Parathyroid adenoma (tissue), 2 donors: ENCODE data around the gene NEGR1.

Experiments
- H2AFZ ChIP-seq: fragments of 300-600 bp; sonication (generic); one replicate; pipeline ENCODE4 v1.7.0; 2017; ENCODE audit warnings: antibody characterized with exemption, mild to moderate bottlenecking
- H3K27ac ChIP-seq: fragments of 300-600 bp; sonication (generic); one replicate; pipeline ENCODE4 v1.7.0; 2017
- H3K27me3 ChIP-seq: fragments of 300-600 bp; sonication (generic); one replicate; pipeline ENCODE4 v1.7.0; 2017; ENCODE audit warnings: low read length; ENCODE audit not compliant: control insufficient read depth, insufficient read depth
- H3K36me3 ChIP-seq: fragments of 300-600 bp; sonication (generic); one replicate; pipeline ENCODE4 v1.7.0; 2017; ENCODE audit warnings: low read length; ENCODE audit not compliant: control insufficient read depth, insufficient read depth
- H3K4me1 ChIP-seq: fragments of 300-600 bp; sonication (generic); one replicate; pipeline ENCODE4 v1.7.0; 2017; ENCODE audit warnings: control low read depth
- H3K4me2 ChIP-seq: fragments of 300-600 bp; sonication (generic); one replicate; pipeline ENCODE4 v1.7.0; 2017; ENCODE audit warnings: low read length
- H3K4me3 ChIP-seq: fragments of 300-600 bp; sonication (generic); one replicate; pipeline ENCODE4 v1.7.0; 2017; ENCODE audit warnings: low read depth, low read length
- H3K79me2 ChIP-seq: fragments of 300-600 bp; sonication (generic); one replicate; pipeline ENCODE4 v1.7.0; 2017; ENCODE audit warnings: control low read depth
- H3K9ac ChIP-seq: fragments of 300-600 bp; sonication (generic); one replicate; pipeline ENCODE4 v1.7.0; 2017; ENCODE audit warnings: mild to moderate bottlenecking
- H3K9me3 ChIP-seq: fragments of 300-600 bp; sonication (generic); one replicate; pipeline ENCODE4 v1.7.0; 2017; ENCODE audit warnings: low read length; ENCODE audit not compliant: control insufficient read depth
- TF ChIP-seq, protein P1 (sequence below): fragments of 300-600 bp; sonication (generic); IDR thresholded peaks from one replicate; pipeline ENCODE4 v1.7.0; 2017; ENCODE audit warnings: antibody characterized with exemption, mild to moderate bottlenecking
- donor health status: primary hyperparathyroidism.

Gene NEGR1

DNA sequence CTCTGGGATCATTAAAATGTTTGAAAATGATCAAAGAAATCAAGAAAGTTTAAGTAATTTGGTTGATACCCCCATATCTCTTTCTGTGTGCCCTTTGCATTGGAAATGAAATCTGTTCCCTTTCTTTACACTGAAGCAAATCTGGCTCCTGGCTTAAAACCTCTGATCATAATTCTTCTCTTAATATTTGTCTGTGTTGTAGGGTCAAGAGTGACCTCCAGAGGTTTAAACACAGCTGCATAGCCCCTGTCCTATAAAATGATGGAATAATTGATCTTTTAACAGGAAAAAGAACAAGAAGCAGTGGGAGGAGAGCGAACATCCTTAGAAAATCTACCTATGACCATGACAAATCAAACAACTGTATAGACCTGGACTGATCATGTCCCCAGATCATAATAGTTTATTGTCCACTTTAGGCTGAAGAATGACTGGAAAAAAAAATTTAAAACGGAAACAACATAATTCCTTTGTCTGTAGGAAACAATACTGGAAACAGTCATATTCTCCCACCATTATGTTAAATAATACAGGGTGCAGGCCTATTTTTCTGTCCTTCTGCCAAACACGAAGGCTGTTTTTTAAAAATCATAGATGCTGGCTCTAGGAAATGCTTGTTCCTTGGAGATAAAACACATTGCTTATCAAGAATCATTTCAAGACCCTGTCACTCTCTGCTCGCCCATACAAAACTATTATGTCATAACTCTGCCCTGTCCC, 184.3 kb downstream of the NEGR1 start:
- Histone ChIP-seq H2AFZ (no peak overlapping the region), H3K4me1 (no peaks in the 10 kb centered on the region), H3K4me3 (no peak overlapping the region), H3K79me2 (no peaks in the 10 kb centered on the region), H3K9me3 (no peaks in the 10 kb centered on the region), H3K27ac (no peak overlapping the region), H3K9ac (no peak overlapping the region), H3K36me3 (no peaks in the 10 kb centered on the region), H3K4me2 (no peak overlapping the region), H3K27me3 (no peaks in the 10 kb centered on the region)
- TF ChIP-seq, protein P1, sequence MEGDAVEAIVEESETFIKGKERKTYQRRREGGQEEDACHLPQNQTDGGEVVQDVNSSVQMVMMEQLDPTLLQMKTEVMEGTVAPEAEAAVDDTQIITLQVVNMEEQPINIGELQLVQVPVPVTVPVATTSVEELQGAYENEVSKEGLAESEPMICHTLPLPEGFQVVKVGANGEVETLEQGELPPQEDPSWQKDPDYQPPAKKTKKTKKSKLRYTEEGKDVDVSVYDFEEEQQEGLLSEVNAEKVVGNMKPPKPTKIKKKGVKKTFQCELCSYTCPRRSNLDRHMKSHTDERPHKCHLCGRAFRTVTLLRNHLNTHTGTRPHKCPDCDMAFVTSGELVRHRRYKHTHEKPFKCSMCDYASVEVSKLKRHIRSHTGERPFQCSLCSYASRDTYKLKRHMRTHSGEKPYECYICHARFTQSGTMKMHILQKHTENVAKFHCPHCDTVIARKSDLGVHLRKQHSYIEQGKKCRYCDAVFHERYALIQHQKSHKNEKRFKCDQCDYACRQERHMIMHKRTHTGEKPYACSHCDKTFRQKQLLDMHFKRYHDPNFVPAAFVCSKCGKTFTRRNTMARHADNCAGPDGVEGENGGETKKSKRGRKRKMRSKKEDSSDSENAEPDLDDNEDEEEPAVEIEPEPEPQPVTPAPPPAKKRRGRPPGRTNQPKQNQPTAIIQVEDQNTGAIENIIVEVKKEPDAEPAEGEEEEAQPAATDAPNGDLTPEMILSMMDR = no peak

DNA sequence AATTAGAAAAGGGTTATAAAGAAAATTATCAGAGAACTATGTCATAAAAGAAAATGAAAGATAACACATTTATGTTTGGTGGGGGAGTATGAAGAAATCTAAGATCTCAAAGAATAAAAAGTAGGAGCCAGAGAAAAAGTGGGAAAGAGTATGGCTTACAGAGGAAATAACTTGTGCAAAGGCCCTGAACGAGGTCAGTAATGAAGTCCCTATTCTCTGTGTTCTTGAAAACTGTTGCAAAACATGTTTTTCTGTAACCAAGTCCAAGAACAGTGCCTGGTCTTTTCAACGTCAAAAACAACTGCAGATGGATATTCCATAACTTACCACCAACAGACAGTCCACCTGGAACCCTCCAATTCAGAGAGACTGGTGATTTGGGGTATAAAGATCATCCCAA, 188.1 kb downstream of the NEGR1 start:
- no peak overlapping the region for H2AFZ ChIP-seq
- TF ChIP-seq, protein P1 = no peak
- no peak overlapping the region for H3K4me3 ChIP-seq
- H3K79me2 ChIP-seq = no peaks in the 10 kb centered on the region
- no peaks in the 10 kb centered on the region for H3K9me3 ChIP-seq
- no peaks in the 10 kb centered on the region for H3K27me3 ChIP-seq
- no peaks in the 10 kb centered on the region for H3K36me3 ChIP-seq
- H3K4me1 ChIP-seq = no peaks in the 10 kb centered on the region
- H3K4me2 ChIP-seq = no peak overlapping the region
- no peak overlapping the region for H3K27ac ChIP-seq
- no peak overlapping the region for H3K9ac ChIP-seq

DNA sequence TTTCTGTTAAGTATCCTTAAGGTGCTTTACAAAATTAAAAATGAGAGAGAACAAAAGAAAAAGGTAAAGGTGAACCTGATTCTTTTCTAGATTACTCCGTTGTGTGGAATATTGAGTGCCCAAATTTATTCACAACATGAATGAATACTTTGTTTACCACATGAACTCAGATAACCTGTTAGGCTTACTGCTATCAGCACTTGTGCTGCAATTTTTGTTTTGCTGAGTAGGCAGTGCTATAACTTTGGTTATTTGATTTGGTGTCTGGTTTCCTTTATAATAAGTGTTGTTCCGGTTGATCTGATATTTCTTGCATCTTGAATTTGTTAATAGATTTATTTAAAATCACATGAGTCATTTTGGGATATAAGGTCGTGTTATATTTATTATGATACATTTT, 195.9 kb downstream of the NEGR1 start:
- TF ChIP-seq, protein P1 = no peak

DNA sequence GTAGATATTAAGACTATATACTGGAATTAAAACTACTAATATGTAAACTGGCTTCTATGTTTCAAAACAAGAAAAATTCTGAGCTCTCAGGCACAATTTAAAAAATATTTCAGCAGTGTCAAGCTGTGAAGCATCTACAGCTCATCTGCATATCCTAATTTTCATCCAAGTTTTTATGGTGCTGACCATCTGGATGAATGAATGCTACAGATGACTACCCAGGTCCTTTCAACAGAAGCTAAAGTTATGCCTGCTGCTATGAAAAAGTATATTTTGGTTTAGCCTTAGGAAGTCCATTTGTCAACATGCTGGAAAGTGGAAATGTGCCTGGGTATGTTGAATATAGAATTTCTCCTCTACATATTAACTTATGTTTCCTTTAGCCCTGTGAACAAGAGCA, 206.9 kb downstream of the NEGR1 start:
- H2AFZ ChIP-seq = no peak overlapping the region
- no peak overlapping the region for H3K27ac ChIP-seq
- TF ChIP-seq, protein P1 = no peak

More for the DNA sequence above, 195.9 kb downstream of the NEGR1 start:
- Histone ChIP-seq H3K9me3 (no peaks in the 10 kb centered on the region), H2AFZ (no peak overlapping the region), H3K4me2 (no peak overlapping the region), H3K27ac (no peak overlapping the region), H3K79me2 (no peaks in the 10 kb centered on the region), H3K4me3 (no peak overlapping the region), H3K4me1 (no peaks in the 10 kb centered on the region), H3K9ac (no peak overlapping the region), H3K36me3 (no peaks in the 10 kb centered on the region), H3K27me3 (no peaks in the 10 kb centered on the region)

DNA sequence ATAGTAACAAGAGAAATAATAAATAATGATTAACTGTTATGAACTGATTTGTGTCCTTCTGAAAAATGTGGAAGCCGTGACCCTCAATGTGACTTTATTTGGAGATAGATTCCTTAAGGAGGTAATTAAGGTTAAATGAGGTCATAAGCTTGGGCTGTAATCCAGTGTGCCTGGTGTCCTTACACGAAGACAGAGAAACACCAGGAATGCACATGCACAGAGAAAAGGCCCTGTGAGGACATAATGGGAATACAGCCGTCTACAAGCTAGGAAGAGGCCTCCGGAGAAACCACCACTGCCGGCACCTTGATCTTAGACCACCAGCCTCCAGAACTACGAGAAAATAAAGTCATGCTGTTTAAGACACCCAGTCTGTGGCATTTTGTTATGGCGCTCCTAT, 215.9 kb downstream of the NEGR1 start:
- Histone ChIP-seq H3K36me3 (no peaks in the 10 kb centered on the region), H3K9me3 (no peaks in the 10 kb centered on the region), H3K27ac (no peak overlapping the region), H2AFZ (no peak overlapping the region), H3K9ac (no peak overlapping the region), H3K4me1 (no peaks in the 10 kb centered on the region), H3K79me2 (no peaks in the 10 kb centered on the region), H3K27me3 (no peaks in the 10 kb centered on the region), H3K4me2 (no peak overlapping the region), H3K4me3 (no peak overlapping the region)
- TF ChIP-seq, protein P1 = no peak

More for the DNA sequence above, 206.9 kb downstream of the NEGR1 start:
- H3K27me3 ChIP-seq = no peaks in the 10 kb centered on the region
- no peaks in the 10 kb centered on the region for H3K79me2 ChIP-seq
- no peaks in the 10 kb centered on the region for H3K9me3 ChIP-seq
- no peak overlapping the region for H3K4me2 ChIP-seq
- no peak overlapping the region for H3K4me3 ChIP-seq
- no peak overlapping the region for H3K9ac ChIP-seq
- no peaks in the 10 kb centered on the region for H3K36me3 ChIP-seq
- H3K4me1 ChIP-seq = no peaks in the 10 kb centered on the region
